Activated CD4-positive, alpha-beta memory T cell treated with anti-CD3 and anti-CD28 coated beads for 36 hours (primary cell): ENCODE measurements around the gene APEH. TPM values are rescaled to one million over a fixed set of nuclear protein-coding genes. Genes with fewer than 3 reads are reported as not detected.
"Not testable (repeated sequence)": the region's sequence is repeated elsewhere in the genome, so short reads cannot be mapped to it uniquely, and the experiment has no call there.

Experiments
- CTCF ChIA-PET: fragments of 350-600 bp; sonication (Branson Sonifier 250); formaldehyde crosslinking; loops from one replicate; lab custom pipeline; 2021; ENCODE audit warnings: antibody characterized with exemption, inconsistent platforms; lab: Charles Lee
- POLR2A ChIA-PET: fragments of 350-600 bp; sonication (Branson Sonifier 250); formaldehyde crosslinking; loops from one replicate; lab custom pipeline; 2021; ENCODE audit warnings: antibody characterized with exemption; lab: Charles Lee
- DNase-seq: peaks from one replicate; pipeline ENCODE4 v3.0.0-alpha.2; 2020
- H3K27ac Mint-ChIP-seq: one replicate; pipeline ENCODE4 v1.8.0; 2021; ENCODE audit warnings: mixed read lengths
- H3K27me3 Mint-ChIP-seq: one replicate; pipeline ENCODE4 v1.8.0; 2021; ENCODE audit warnings: mixed read lengths
- H3K36me3 Mint-ChIP-seq: one replicate; pipeline ENCODE4 v1.8.0; 2021; ENCODE audit warnings: mixed read lengths
- H3K4me1 Mint-ChIP-seq: one replicate; pipeline ENCODE4 v1.8.0; 2021; ENCODE audit warnings: low read depth, mixed read lengths
- H3K4me3 Mint-ChIP-seq: one replicate; pipeline ENCODE4 v1.8.0; 2021; ENCODE audit warnings: mild to moderate bottlenecking, mixed read lengths
- H3K9me3 Mint-ChIP-seq: one replicate; pipeline ENCODE4 v1.8.0; 2021; ENCODE audit warnings: mixed read lengths
- intact Hi-C: fragments of 100-400 bp; cut with micrococcal nuclease; formaldehyde crosslinking; loops from one replicate; pipeline ENCODE4 v1.15.1; 2023
- total RNA-seq, 2 experiments: library from RNA; stranded (reverse); gene quantifications; one replicate each; pipeline ENCODE4 v1.2.3, GENCODE V29; 2021

Gene APEH
- total RNA-seq, 2 experiments from 2014 or later = 141 to 143 TPM

GRCh38 chr3:49687424-49687795 lies 13.3 kb downstream of the APEH start:
- CTCF ChIA-PET, H3K9me3 Mint-ChIP-seq, DNase-seq, intact Hi-C loops, H3K27me3 Mint-ChIP-seq, POLR2A ChIA-PET: not testable (repeated sequence)
- Mint-ChIP-seq H3K4me1 (peaks cover 29% of the 10 kb centered on the region), H3K36me3 (peaks cover 14% of the 10 kb centered on the region), H3K4me3 (peak overlapping the region; percentile 32), H3K27ac (peak overlapping the region; percentile 20)

DNA sequence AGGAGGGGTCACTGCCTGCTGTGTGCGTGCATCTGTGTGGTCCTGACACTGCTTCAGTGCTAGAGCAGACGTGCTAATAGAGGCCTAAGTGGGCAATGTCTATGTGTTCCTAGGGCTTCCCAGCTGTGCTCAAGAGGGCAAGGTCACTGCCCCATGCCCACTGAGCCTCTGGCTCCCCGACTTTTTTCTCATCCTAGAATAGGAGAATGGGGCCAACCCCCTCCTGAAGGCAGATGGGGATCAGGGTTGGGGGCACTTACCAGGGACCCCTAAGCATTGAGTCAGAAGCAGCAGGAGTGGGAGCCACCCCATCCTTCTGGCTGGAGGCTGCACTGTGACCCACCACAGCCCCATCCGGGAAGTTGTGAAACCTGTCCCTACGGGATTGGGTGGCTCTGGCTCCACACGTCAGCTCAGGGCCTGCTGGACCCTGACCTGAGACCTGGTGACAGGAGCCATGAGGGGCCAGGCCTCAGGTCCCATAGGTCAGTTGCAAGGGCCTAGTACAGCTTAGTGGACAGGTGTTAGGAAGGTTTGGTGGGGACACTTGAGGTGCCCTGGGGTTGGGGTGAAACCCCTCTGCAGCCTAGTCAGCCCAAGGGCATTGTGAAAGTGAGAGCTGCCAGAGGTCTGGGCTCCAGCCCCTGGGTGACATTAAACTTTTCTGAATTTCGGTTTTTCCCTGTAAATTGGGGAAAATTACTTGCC lies 14.3 kb downstream of the APEH start:
- H3K4me1 Mint-ChIP-seq = peaks cover 32% of the 10 kb centered on the region
- intact Hi-C loops = loop anchor here (1.0 kb wide), 1 partner anchor 14 kb away; the partner anchor contains the start of gene APEH
- H3K36me3 Mint-ChIP-seq, DNase-seq, H3K9me3 Mint-ChIP-seq, H3K27me3 Mint-ChIP-seq, POLR2A ChIA-PET: not testable (repeated sequence)
- CTCF ChIA-PET = interaction anchor here (0.9 to 1.3 kb wide), 3 partner anchors 13 to 149 kb away, joined by 3 to 4 read pairs (median 3); no protein-coding TSS in a partner anchor
- H3K4me3 Mint-ChIP-seq = peak overlapping the region; percentile 98
- H3K27ac Mint-ChIP-seq = peak overlapping the region; percentile 85

GRCh38 chr3:49689046-49689907 lies 15.1 kb downstream of the APEH start, which contains the start of the genes MST1 and RNF123:
Gene MST1 (minus strand): TSS chr3:49689474. CDS start chr3:49688691, 783 bp downstream.
Gene RNF123 (plus strand): TSS chr3:49689557. CDS start chr3:49691166, 1,609 bp downstream.
- Mint-ChIP-seq H3K36me3 (peaks cover 8% of the 10 kb centered on the region), H3K27ac (peak within 1 kb of the TSS; percentile 85), H3K4me3 (peak within 1 kb of the TSS; percentile 98), H3K4me1 (peaks cover 32% of the 10 kb centered on the region), H3K27me3 (peaks cover 1% of the 10 kb centered on the region), H3K9me3 (no peaks in the 10 kb centered on the region)
- DNase-seq = peak; percentile 95
- CTCF ChIA-PET = interaction anchor here (0.9 to 1.3 kb wide), 4 partner anchors 12 to 149 kb away, joined by 3 to 4 read pairs (median 3); partner anchors contain the start of gene AMIGO3
- intact Hi-C loops = loop anchor here (1.0 kb wide), 1 partner anchor 15 kb away; the partner anchor contains the start of gene APEH
- POLR2A ChIA-PET = interaction anchor here (1.0 kb wide), 1 partner anchor 149 kb away, joined by 3 read pairs; no protein-coding TSS in a partner anchor

DNA sequence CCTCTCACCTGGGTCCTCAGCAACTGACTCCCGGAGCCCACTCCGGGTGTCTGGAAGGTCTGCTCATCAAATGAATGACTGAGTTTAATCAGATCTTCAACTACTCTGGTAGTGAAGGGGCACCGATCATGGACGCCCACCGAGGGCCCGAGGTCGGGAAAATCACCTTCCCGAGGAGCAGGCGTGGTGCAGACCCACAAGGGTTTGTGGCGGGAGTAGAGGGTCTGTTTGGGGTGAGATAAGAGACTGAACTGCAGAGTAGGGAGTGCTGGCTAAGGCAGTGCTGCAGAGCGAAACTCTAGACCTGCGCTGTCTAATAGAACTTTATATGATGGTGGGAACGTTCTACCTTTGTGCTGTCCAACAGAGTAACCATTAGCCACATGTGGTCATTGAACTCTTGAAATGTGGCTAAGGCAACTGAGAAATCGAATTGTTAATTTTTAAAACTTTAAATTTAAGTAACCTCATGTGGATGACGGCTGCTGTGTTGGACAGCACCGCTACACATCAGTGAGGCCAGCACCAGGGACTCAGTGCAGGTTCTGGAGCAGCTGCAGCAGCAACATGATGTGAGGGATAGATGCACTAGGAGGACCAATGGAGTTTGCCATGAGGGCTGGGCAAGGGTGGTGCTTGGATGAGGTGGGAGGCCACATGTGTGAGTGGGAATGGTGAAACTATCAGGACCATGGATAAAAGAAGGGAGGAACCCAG lies 15.9 kb downstream of the APEH start:
- Mint-ChIP-seq H3K4me1 (peaks cover 32% of the 10 kb centered on the region), H3K4me3 (peak overlapping the region; percentile 98)
- H3K27me3 Mint-ChIP-seq, H3K27ac Mint-ChIP-seq, DNase-seq, H3K36me3 Mint-ChIP-seq, H3K9me3 Mint-ChIP-seq: not testable (repeated sequence)
- POLR2A ChIA-PET = interaction anchor here (1.0 kb wide), 1 partner anchor 150 kb away, joined by 3 read pairs; no protein-coding TSS in a partner anchor
- intact Hi-C loops = loop anchor here (1.0 kb wide), 1 partner anchor 16 kb away; the partner anchor contains the start of gene APEH
- CTCF ChIA-PET = interaction anchor here (1.0 to 1.3 kb wide), 3 partner anchors 14 to 150 kb away, joined by 3 to 4 read pairs (median 3); partner anchors contain the start of gene AMIGO3

DNA sequence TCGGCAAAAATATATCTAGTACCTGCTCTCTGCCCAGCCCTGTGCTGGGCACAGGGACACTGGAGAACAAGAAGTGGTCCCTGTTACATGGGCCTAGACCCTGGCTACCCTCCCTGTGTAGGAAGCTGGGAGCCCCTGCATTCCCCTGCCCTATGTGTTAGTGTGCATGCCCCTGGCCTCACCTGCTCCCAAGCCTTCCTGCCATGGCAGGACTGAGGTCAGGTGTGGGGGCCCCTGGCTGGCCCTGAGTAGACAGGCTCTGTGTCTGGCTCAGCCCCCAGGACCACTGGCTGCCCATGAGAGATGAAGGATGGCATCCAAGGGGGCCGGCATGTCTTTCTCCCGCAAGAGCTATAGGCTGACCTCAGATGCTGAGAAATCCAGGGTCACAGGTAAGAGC lies 16.7 kb downstream of the APEH start:
- DNase-seq, H3K27me3 Mint-ChIP-seq, intact Hi-C loops, H3K9me3 Mint-ChIP-seq, H3K27ac Mint-ChIP-seq, CTCF ChIA-PET, POLR2A ChIA-PET, H3K36me3 Mint-ChIP-seq: not testable (repeated sequence)
- peaks cover 28% of the 10 kb centered on the region for H3K4me1 Mint-ChIP-seq
- peak overlapping the region; percentile 98 for H3K4me3 Mint-ChIP-seq

- H3K27ac Mint-ChIP-seq, H3K9me3 Mint-ChIP-seq, POLR2A ChIA-PET, intact Hi-C loops, DNase-seq, H3K27me3 Mint-ChIP-seq, H3K4me3 Mint-ChIP-seq, H3K36me3 Mint-ChIP-seq: not testable (repeated sequence)
- CTCF ChIA-PET = interaction anchor here (0.6 kb wide), 1 partner anchor 383 kb away, joined by 3 read pairs; no protein-coding TSS in a partner anchor
- peaks cover 27% of the 10 kb centered on the region for H3K4me1 Mint-ChIP-seq
Observed at GRCh38 chr3:49691481-49691880, 17.3 kb downstream of the APEH start.

- POLR2A ChIA-PET, H3K27ac Mint-ChIP-seq, H3K4me3 Mint-ChIP-seq, H3K36me3 Mint-ChIP-seq, DNase-seq, H3K27me3 Mint-ChIP-seq, H3K9me3 Mint-ChIP-seq, intact Hi-C loops: not testable (repeated sequence)
- H3K4me1 Mint-ChIP-seq = peaks cover 22% of the 10 kb centered on the region
- CTCF ChIA-PET = interaction anchor here (1.1 kb wide), 1 partner anchor 155 kb away, joined by 3 read pairs; no protein-coding TSS in a partner anchor
Observed at GRCh38 chr3:49694409-49695070, 20.4 kb downstream of the APEH start.

- H3K4me1 Mint-ChIP-seq = peaks cover 15% of the 10 kb centered on the region
- H3K4me3 Mint-ChIP-seq, H3K27me3 Mint-ChIP-seq, intact Hi-C loops, H3K9me3 Mint-ChIP-seq, DNase-seq, H3K36me3 Mint-ChIP-seq, POLR2A ChIA-PET, H3K27ac Mint-ChIP-seq: not testable (repeated sequence)
- CTCF ChIA-PET = interaction anchor here (1.1 kb wide), 1 partner anchor 156 kb away, joined by 3 read pairs; no protein-coding TSS in a partner anchor
Observed at GRCh38 chr3:49695350-49696015, 21.3 kb downstream of the APEH start.

- no peaks in the 10 kb centered on the region for H3K27me3 Mint-ChIP-seq
- CTCF ChIA-PET = no interaction called here
- intact Hi-C loops = no loop called here
Observed at GRCh38 chr3:49699281-49699979, 25.3 kb downstream of the APEH start.

DNA sequence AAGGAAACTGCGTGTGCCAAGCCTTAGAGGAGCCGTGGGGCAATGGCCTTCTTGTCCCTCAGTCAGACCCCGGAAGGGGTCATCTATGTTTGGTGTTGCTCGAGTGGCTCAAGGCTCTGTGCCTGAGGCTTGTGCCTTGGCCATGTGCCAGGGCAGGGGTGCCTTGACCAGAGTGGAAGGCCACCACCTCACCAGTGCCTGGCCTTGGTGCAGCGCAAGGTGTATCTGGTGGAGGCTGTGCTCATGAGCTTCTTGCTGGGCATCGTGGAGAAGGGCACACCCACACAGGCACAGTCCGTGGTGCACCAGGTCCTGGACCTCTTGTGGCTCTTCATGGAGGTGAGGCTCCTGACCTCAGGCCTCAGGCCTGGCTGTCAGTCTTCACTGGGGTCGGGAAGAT lies 25.9 kb downstream of the APEH start:
- CTCF ChIA-PET = interaction anchor here (1.4 to 4.9 kb wide), 2 partner anchors 139 to 160 kb away, joined by 7 to 30 read pairs; no protein-coding TSS in a partner anchor
- intact Hi-C loops = no loop called here
- Mint-ChIP-seq H3K9me3 (no peaks in the 10 kb centered on the region), H3K27me3 (no peaks in the 10 kb centered on the region), H3K36me3 (peaks cover 2% of the 10 kb centered on the region), H3K27ac (no peak overlapping the region), H3K4me1 (no peaks in the 10 kb centered on the region), H3K4me3 (no peak overlapping the region)
- POLR2A ChIA-PET = no interaction called here
- no peak for DNase-seq

More at GRCh38 chr3:49699281-49699979, 25.3 kb downstream of the APEH start:
- no peak for DNase-seq
- POLR2A ChIA-PET = no interaction called here
- Mint-ChIP-seq H3K9me3 (no peaks in the 10 kb centered on the region), H3K36me3 (peaks cover 2% of the 10 kb centered on the region), H3K4me3 (no peak overlapping the region), H3K27ac (no peak overlapping the region), H3K4me1 (no peaks in the 10 kb centered on the region)
